Activated CD4-positive, alpha-beta memory T cell treated with anti-CD3 and anti-CD28 coated beads for 36 hours (primary cell): Measurements from ENCODE around the gene MAK. TPM values are rescaled to one million over a fixed set of nuclear protein-coding genes. Genes with fewer than 3 reads are reported as not detected.
"Not testable (repeated sequence)": the region's sequence is repeated elsewhere in the genome, so short reads cannot be mapped to it uniquely, and the experiment has no call there.

Source experiments
- CTCF ChIA-PET: fragments of 350-600 bp; sonication (Branson Sonifier 250); formaldehyde crosslinking; loops from one replicate; lab custom pipeline; 2021; ENCODE audit warnings: antibody characterized with exemption, inconsistent platforms; lab: Charles Lee
- POLR2A ChIA-PET: fragments of 350-600 bp; sonication (Branson Sonifier 250); formaldehyde crosslinking; loops from one replicate; lab custom pipeline; 2021; ENCODE audit warnings: antibody characterized with exemption; lab: Charles Lee
- DNase-seq: peaks from one replicate; pipeline ENCODE4 v3.0.0-alpha.2; 2020
- H3K27ac Mint-ChIP-seq: one replicate; pipeline ENCODE4 v1.8.0; 2021; ENCODE audit warnings: mixed read lengths
- H3K27me3 Mint-ChIP-seq: one replicate; pipeline ENCODE4 v1.8.0; 2021; ENCODE audit warnings: mixed read lengths
- H3K36me3 Mint-ChIP-seq: one replicate; pipeline ENCODE4 v1.8.0; 2021; ENCODE audit warnings: mixed read lengths
- H3K4me1 Mint-ChIP-seq: one replicate; pipeline ENCODE4 v1.8.0; 2021; ENCODE audit warnings: low read depth, mixed read lengths
- H3K4me3 Mint-ChIP-seq: one replicate; pipeline ENCODE4 v1.8.0; 2021; ENCODE audit warnings: mild to moderate bottlenecking, mixed read lengths
- H3K9me3 Mint-ChIP-seq: one replicate; pipeline ENCODE4 v1.8.0; 2021; ENCODE audit warnings: mixed read lengths
- intact Hi-C: fragments of 100-400 bp; cut with micrococcal nuclease; formaldehyde crosslinking; loops from one replicate; pipeline ENCODE4 v1.15.1; 2023
- total RNA-seq, 2 experiments: library from RNA; stranded (reverse); gene quantifications; one replicate each; pipeline ENCODE4 v1.2.3, GENCODE V29; 2021

MAK gene
- total RNA-seq, 2 experiments from 2014 or later = 0.87 to 1.1 TPM

- Mint-ChIP-seq H3K4me1 (peaks cover 34% of the 10 kb centered on the region), H3K9me3 (peaks cover 10% of the 10 kb centered on the region), H3K4me3 (peak overlapping the region; percentile 84), H3K36me3 (peaks cover 11% of the 10 kb centered on the region), H3K27ac (peak overlapping the region; percentile 82), H3K27me3 (no peaks in the 10 kb centered on the region)
- no peak for DNase-seq
- ChIA-PET POLR2A (interaction anchor here (0.6 to 3.7 kb wide), 8 partner anchors 23 to 372 kb away, joined by 3 to 31 read pairs (median 4); partner anchors contain the start of genes C6orf52, PAK1IP1, SMIM13 and TMEM14B), CTCF (interaction anchor here (3.2 kb wide), 1 partner anchor 27 kb away, joined by 15 read pairs; the partner anchor contains the start of genes C6orf52 and PAK1IP1)
- intact Hi-C loops = loop anchor here (2.0 to 10.0 kb wide), 2 partner anchors 193 to 317 kb away; no protein-coding TSS in a partner anchor
These were observed 116.3 kb downstream of the MAK start for GRCh38 chr6:10721850-10722569.

DNA sequence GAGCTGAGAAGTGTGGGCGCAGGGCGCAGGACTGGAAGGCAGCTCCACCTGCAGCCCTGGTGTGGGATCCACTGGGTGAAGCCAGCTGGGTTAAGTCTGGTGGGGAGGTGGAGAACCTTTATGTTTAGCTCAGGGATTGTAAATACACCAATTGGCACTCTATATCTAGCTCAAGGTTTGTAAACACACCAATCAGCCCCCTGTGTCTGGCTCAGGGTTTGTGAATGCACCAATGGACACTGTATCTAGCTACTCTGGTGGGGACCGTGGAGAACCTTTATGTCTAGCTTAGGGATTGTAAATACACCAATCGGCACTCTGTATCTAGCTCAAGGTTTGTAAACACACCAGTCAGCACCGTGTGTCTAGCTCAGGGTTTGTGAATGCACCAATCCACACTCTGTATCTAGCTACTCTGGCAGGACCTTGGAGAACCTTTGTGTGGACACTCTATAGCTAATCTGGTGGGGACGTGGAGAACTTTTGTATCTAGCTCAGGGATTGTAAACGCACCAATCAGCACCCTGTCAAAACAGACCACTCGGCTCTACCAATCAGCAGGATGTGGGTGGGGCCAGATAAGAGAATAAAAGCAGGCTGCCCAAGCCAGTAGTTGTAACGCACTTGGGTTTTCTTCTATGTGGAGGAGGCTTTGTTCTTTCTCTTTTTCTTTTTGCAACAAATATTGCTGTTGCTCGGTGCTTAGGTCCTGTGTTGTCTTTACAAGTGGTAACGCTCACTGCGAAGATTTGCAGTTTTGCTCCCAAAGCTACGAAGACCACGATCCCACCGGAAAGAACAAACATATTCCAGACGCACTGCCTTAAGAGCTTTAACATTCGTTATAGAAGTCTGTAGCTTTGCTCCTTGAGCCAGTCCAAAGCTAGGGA, 117.1 kb downstream of the MAK start:
- H3K4me3 Mint-ChIP-seq = peak overlapping the region; percentile 84
- peak overlapping the region; percentile 82 for H3K27ac Mint-ChIP-seq
- peak; percentile 61 for DNase-seq
- ChIA-PET CTCF (interaction anchor here (1.0 to 3.2 kb wide), 4 partner anchors 25 to 81 kb away, joined by 3 to 15 read pairs (median 5); partner anchors contain the start of genes C6orf52, PAK1IP1 and TMEM14B), POLR2A (interaction anchor here (1.1 to 3.7 kb wide), 4 partner anchors 25 to 192 kb away, joined by 4 to 31 read pairs (median 11); partner anchors contain the start of genes C6orf52, PAK1IP1 and TMEM14B)
- peaks cover 10% of the 10 kb centered on the region for H3K9me3 Mint-ChIP-seq
- intact Hi-C loops = loop anchor here (10.0 kb wide), 1 partner anchor 316 kb away; no protein-coding TSS in a partner anchor
- not testable (repeated sequence) for H3K27me3 Mint-ChIP-seq
- peaks cover 10% of the 10 kb centered on the region for H3K36me3 Mint-ChIP-seq
- H3K4me1 Mint-ChIP-seq = peaks cover 34% of the 10 kb centered on the region

- H3K9me3 Mint-ChIP-seq = peaks cover 10% of the 10 kb centered on the region
- peak; percentile 72 for DNase-seq
- no peaks in the 10 kb centered on the region for H3K27me3 Mint-ChIP-seq
- intact Hi-C loops = loop anchor here (10.0 kb wide), 1 partner anchor 316 kb away; no protein-coding TSS in a partner anchor
- ChIA-PET POLR2A (interaction anchor here (1.3 to 3.7 kb wide), 3 partner anchors 26 kb away, joined by 4 to 31 read pairs (median 16); partner anchors contain the start of genes C6orf52, PAK1IP1 and TMEM14B), CTCF (interaction anchor here (0.9 to 3.2 kb wide), 6 partner anchors 9 to 242 kb away, joined by 3 to 15 read pairs (median 4); partner anchors contain the start of genes C6orf52, PAK1IP1 and TMEM14B)
- peak overlapping the region; percentile 82 for H3K27ac Mint-ChIP-seq
- H3K4me1 Mint-ChIP-seq = peaks cover 33% of the 10 kb centered on the region
- H3K36me3 Mint-ChIP-seq = peaks cover 10% of the 10 kb centered on the region
- H3K4me3 Mint-ChIP-seq = peak overlapping the region; percentile 84
These were observed 117.9 kb downstream of the MAK start for GRCh38 chr6:10720265-10720959.

DNA sequence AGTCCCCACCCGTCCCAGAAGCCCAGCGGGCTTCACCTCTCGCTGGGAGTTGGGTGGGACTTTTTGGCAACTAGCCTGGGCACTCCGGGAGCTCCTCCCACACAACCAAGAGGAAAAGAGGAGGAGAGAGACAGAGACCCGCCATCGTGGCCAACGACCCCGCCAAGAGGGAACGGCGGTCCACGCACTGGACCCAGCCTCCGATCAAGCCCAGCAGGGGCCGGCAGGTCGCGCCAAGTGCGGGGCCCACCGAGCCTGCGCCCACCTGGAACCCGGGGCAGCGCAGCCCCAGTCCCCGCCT, 118.4 kb downstream of the MAK start:
- CTCF ChIA-PET = interaction anchor here (0.7 to 3.2 kb wide), 6 partner anchors 9 to 242 kb away, joined by 3 to 15 read pairs (median 4); partner anchors contain the start of genes C6orf52, PAK1IP1 and TMEM14B

DNA sequence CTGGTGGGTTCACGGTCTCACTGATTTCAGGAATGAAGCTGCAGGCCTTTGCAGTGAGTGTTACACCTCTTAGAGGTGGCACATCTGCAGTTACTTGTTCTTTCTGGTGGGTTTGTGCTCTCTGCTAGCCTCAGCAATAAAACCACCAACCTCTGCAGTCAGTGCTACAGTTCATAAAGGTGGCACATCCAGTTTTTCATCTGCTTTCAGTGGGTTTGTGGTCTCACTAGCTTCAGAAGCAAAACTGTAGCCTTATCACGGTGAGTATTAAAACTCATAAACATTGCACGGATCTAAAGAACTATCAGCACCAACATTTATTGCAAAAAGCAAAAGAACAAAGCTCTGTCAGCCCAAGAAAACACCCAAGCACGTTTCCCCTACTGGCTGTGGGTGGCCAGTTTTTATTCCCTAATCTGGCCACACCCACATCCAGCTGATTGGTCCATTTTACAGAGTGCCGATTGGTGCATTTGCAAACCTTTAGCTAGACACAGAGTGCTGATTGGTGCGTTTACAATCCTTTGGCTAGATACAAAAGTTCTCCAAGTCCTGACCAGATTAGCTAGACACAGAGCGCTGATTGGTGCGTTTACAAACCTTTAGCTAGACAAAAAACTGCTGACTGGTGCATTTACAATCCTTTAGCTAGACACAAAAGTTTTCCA, 118.9 kb downstream of the MAK start:
- peaks cover 8% of the 10 kb centered on the region for H3K36me3 Mint-ChIP-seq
- intact Hi-C loops = no loop called here
- H3K9me3 Mint-ChIP-seq = peaks cover 10% of the 10 kb centered on the region
- peak overlapping the region; percentile 80 for H3K27ac Mint-ChIP-seq
- H3K4me1 Mint-ChIP-seq = peaks cover 30% of the 10 kb centered on the region
- peak overlapping the region; percentile 84 for H3K4me3 Mint-ChIP-seq
- H3K27me3 Mint-ChIP-seq = no peaks in the 10 kb centered on the region
- DNase-seq = peak; percentile 70
- POLR2A ChIA-PET = interaction anchor here (1.3 to 3.7 kb wide), 2 partner anchors 25 to 27 kb away, joined by 4 to 31 read pairs; partner anchors contain the start of genes C6orf52, PAK1IP1 and TMEM14B
- CTCF ChIA-PET = interaction anchor here (0.7 to 3.2 kb wide), 5 partner anchors 24 to 241 kb away, joined by 3 to 15 read pairs (median 4); partner anchors contain the start of genes C6orf52, PAK1IP1 and TMEM14B

More for the DNA sequence above, 118.4 kb downstream of the MAK start:
- Mint-ChIP-seq H3K9me3 (peaks cover 10% of the 10 kb centered on the region), H3K4me1 (peaks cover 31% of the 10 kb centered on the region), H3K27me3 (no peaks in the 10 kb centered on the region), H3K4me3 (peak overlapping the region; percentile 84), H3K27ac (peak overlapping the region; percentile 80), H3K36me3 (peaks cover 8% of the 10 kb centered on the region)
- no peak for DNase-seq
- POLR2A ChIA-PET = interaction anchor here (1.3 to 3.7 kb wide), 2 partner anchors 25 to 27 kb away, joined by 4 to 31 read pairs; partner anchors contain the start of genes C6orf52, PAK1IP1 and TMEM14B
- intact Hi-C loops = loop anchor here (10.0 kb wide), 1 partner anchor 315 kb away; no protein-coding TSS in a partner anchor

DNA sequence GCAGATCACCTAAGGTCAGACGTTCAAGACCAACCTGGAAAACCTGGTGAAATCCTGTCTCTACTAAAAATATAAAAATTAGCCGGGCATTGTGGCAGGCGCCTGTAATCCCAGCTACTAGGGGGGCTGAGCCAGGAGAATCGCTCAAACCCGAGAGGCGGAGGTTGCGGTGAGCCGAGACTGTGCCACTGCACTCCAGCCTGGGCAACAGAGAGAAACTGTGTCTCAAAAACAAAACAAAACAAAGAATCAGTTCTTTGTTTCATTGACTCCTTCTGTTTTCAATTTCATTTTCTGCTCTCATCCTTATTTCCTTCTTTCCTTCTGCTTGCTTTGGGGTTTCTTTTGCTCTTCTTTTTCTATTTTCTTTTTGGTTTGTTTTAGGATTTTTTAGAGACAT, 124.4 kb downstream of the MAK start:
- no peak overlapping the region for H3K27ac Mint-ChIP-seq

More for the DNA sequence above, 124.4 kb downstream of the MAK start:
- intact Hi-C loops = no loop called here
- DNase-seq = no peak
- CTCF ChIA-PET = interaction anchor here (1.1 kb wide), 1 partner anchor 34 kb away, joined by 3 read pairs; the partner anchor contains the start of gene TMEM14B
- Mint-ChIP-seq H3K36me3 (peaks cover 11% of the 10 kb centered on the region), H3K4me3 (no peak overlapping the region), H3K9me3 (peaks cover 4% of the 10 kb centered on the region), H3K27me3 (no peaks in the 10 kb centered on the region), H3K4me1 (no peaks in the 10 kb centered on the region)
- POLR2A ChIA-PET = no interaction called here

Other genes with a start within 250 kb of the MAK start
- 1 to 10 TPM; 2.4 to 3.7 TPM for gene C6orf52, start 143.9 kb downstream of the MAK start, total RNA-seq
- gene PAK1IP1, start 143.6 kb downstream of the MAK start, total RNA-seq = 10 to 100 TPM; 28.2 to 32.8 TPM
- gene TMEM14C, start 115.5 kb downstream of the MAK start, total RNA-seq = 10 to 100 TPM; 84.9 to 87.6 TPM
- 10 to 100 TPM; 86.9 to 91.3 TPM for gene TMEM14B, start 90.7 kb downstream of the MAK start, total RNA-seq
- gene GCM2, start 43.5 kb upstream of the MAK start, total RNA-seq = not detected
- gene SYCP2L, start 48.5 kb upstream of the MAK start, total RNA-seq = under 1 TPM in 1 of 2 experiments, not detected in 1; 0.10 TPM
- not detected for gene ELOVL2, start 205.8 kb upstream of the MAK start, total RNA-seq